CD14-positive monocyte (primary cell): ENCODE data around the gene CNP. TPM values are rescaled to one million over a fixed set of nuclear protein-coding genes. Genes with fewer than 3 reads are reported as not detected.
A peak's percentile ranks its signal among the peaks of the same experiment; 100 is the strongest.

Experiments used
- DNase-seq, 3 donors: peaks; one replicate each; pipeline ENCODE4 v3.0.0-alpha.2; 2011 to 2022
- H2AFZ ChIP-seq: 2 replicates; pipeline ENCODE4 v1.6.0; 2012; ENCODE audit warnings: mild to moderate bottlenecking, low read depth, low read length, inconsistent platforms; ENCODE audit not compliant: insufficient read depth, poor library complexity, severe bottlenecking
- H3K27ac ChIP-seq, 2 donors: 1 replicate in 1 of 2; 2 replicates in 1 of 2; pipeline ENCODE4 v1.5.1; 2012 to 2013; ENCODE audit warnings: low read length in 2 of 2, control low read depth in 1 of 2, inconsistent platforms in 1 of 2, low read depth in 1 of 2, mild to moderate bottlenecking in 1 of 2
- H3K27me3 ChIP-seq, 2 donors: one replicate each; pipeline versions ENCODE4 v1.6.0 to v1.6.1; 2011 to 2013; ENCODE audit warnings: low read length in 2 of 2; ENCODE audit not compliant: control insufficient read depth in 2 of 2, insufficient read depth in 2 of 2
- H3K36me3 ChIP-seq, 2 donors: replicated peaks in 1 of 2; 1 replicate in 1 of 2; 2 replicates in 1 of 2; pipeline versions ENCODE4 v1.5.1 to v1.6.1; 2012 to 2013; ENCODE audit warnings: low read length in 2 of 2, control low read depth in 1 of 2, inconsistent platforms in 1 of 2, mild to moderate bottlenecking in 1 of 2; ENCODE audit not compliant: insufficient read depth in 2 of 2, control insufficient read depth in 1 of 2
- H3K4me1 ChIP-seq, 2 donors: 1 replicate in 1 of 2; 2 replicates in 1 of 2; pipeline versions ENCODE4 v1.5.1 to v1.6.1; 2012 to 2013; ENCODE audit warnings: low read length in 2 of 2, control low read depth in 1 of 2, inconsistent platforms in 1 of 2, mild to moderate bottlenecking in 1 of 2, moderate library complexity in 1 of 2; ENCODE audit not compliant: insufficient read depth in 2 of 2, control insufficient read depth in 1 of 2
- H3K4me2 ChIP-seq: replicated peaks from 2 replicates; pipeline ENCODE3; 2012; ENCODE audit warnings: low read length, moderate library complexity, mild to moderate bottlenecking; ENCODE audit not compliant: poor library complexity, severe bottlenecking; ENCODE audit errors: extremely low read depth
- H3K4me3 ChIP-seq, 3 experiments: fragments of 200-600 bp in 1 of 3; sonication (generic) in 1 of 3; replicated peaks in 1 of 3; 1 replicate in 2 of 3; 2 replicates in 1 of 3; pipeline ENCODE4 v1.5.1; 2011 to 2013; ENCODE audit warnings: low read length in 3 of 3, mild to moderate bottlenecking in 3 of 3, control low read depth in 2 of 3, low read depth in 2 of 3, inconsistent platforms in 1 of 3, moderate library complexity in 1 of 3
- H3K79me2 ChIP-seq: 2 replicates; pipeline ENCODE4 v1.6.0; 2012; ENCODE audit warnings: mild to moderate bottlenecking, control low read depth, inconsistent platforms, low read length, moderate library complexity; ENCODE audit not compliant: insufficient read depth
- H3K9ac ChIP-seq: 2 replicates; pipeline ENCODE4 v1.6.0; 2017; ENCODE audit warnings: low read length, mild to moderate bottlenecking; ENCODE audit not compliant: insufficient read depth, poor library complexity, severe bottlenecking
- H3K9me3 ChIP-seq, 2 donors: replicated peaks in 1 of 2; 1 replicate in 1 of 2; 2 replicates in 1 of 2; pipeline versions ENCODE4 v1.5.1 to v1.6.1; 2012 to 2013; ENCODE audit warnings: low read length in 2 of 2, control low read depth in 1 of 2; ENCODE audit not compliant: control insufficient read depth in 1 of 2, insufficient read depth in 1 of 2
- H4K20me1 ChIP-seq: 2 replicates; pipeline ENCODE4 v1.6.0; 2012; ENCODE audit warnings: mild to moderate bottlenecking, low read length, control low read depth, moderate library complexity; ENCODE audit not compliant: insufficient read depth
- H3K27ac Mint-ChIP-seq, 7 donors: one replicate each; pipeline ENCODE4 v1.8.0; 2020; ENCODE audit warnings: mild to moderate bottlenecking in 7 of 7, mixed read lengths in 7 of 7, moderate library complexity in 6 of 7, inconsistent platforms in 2 of 7
- H3K27me3 Mint-ChIP-seq, 3 donors: one replicate each; pipeline ENCODE4 v1.8.0; 2021 to 2022; ENCODE audit warnings: low read depth in 3 of 3, mild to moderate bottlenecking in 3 of 3, mixed read lengths in 3 of 3, moderate library complexity in 3 of 3, inconsistent platforms in 1 of 3
- H3K36me3 Mint-ChIP-seq, 2 donors: one replicate each; pipeline ENCODE4 v1.8.0; 2020; ENCODE audit warnings: mixed read lengths in 2 of 2, inconsistent platforms in 1 of 2, mild to moderate bottlenecking in 1 of 2
- H3K4me1 Mint-ChIP-seq: one replicate; pipeline ENCODE4 v1.8.0; 2020; ENCODE audit warnings: mild to moderate bottlenecking, mixed read lengths
- H3K4me3 Mint-ChIP-seq, 2 donors: one replicate each; pipeline ENCODE4 v1.8.0; 2020; ENCODE audit warnings: mild to moderate bottlenecking in 2 of 2, mixed read lengths in 2 of 2, moderate library complexity in 1 of 2
- H3K9me3 Mint-ChIP-seq, 7 donors: one replicate each; pipeline ENCODE4 v1.8.0; 2020 to 2022; ENCODE audit warnings: mixed read lengths in 7 of 7, mild to moderate bottlenecking in 6 of 7, moderate library complexity in 6 of 7, inconsistent platforms in 2 of 7
- WGBS: methylation state at CpG from one replicate; pipeline ENCODE4 v1.1.5; 2013; ENCODE audit warnings: missing lambda C conversion rate; ENCODE audit not compliant: insufficient coverage; 5-methylcytosine and 5-hydroxymethylcytosine counted together
- intact Hi-C, 2 donors: fragments of 100-400 bp; cut with micrococcal nuclease; formaldehyde crosslinking; loops; one replicate each; pipeline versions ENCODE4 v1.15.0 to v1.15.1; 2023
- polyA plus RNA-seq, 3 donors: library from polyadenylated mRNA; depleted of rRNA in 1 of 3; unstranded in 2 of 3; stranded (reverse) in 1 of 3; fragments of 300-500 nt in 2 of 3; fragments of >200 nt in 1 of 3; fragmentation: Illumina TruSeq in 2 of 3; gene quantifications; 1 replicate in 2 of 3; 2 replicates in 1 of 3; pipeline ENCODE4 v1.2.3, GENCODE V29; 2012 to 2021
- TF ChIP-seq, protein P1 (sequence below): fragments of 200-600 bp; IDR thresholded peaks from one replicate; pipeline ENCODE4 v1.8.0; 2022; ENCODE audit warnings: antibody characterized with exemption, mild to moderate bottlenecking

The CNP gene
- polyA plus RNA-seq, 3 donors = 19.0 to 50.2 (median 47.0) TPM

DNA sequence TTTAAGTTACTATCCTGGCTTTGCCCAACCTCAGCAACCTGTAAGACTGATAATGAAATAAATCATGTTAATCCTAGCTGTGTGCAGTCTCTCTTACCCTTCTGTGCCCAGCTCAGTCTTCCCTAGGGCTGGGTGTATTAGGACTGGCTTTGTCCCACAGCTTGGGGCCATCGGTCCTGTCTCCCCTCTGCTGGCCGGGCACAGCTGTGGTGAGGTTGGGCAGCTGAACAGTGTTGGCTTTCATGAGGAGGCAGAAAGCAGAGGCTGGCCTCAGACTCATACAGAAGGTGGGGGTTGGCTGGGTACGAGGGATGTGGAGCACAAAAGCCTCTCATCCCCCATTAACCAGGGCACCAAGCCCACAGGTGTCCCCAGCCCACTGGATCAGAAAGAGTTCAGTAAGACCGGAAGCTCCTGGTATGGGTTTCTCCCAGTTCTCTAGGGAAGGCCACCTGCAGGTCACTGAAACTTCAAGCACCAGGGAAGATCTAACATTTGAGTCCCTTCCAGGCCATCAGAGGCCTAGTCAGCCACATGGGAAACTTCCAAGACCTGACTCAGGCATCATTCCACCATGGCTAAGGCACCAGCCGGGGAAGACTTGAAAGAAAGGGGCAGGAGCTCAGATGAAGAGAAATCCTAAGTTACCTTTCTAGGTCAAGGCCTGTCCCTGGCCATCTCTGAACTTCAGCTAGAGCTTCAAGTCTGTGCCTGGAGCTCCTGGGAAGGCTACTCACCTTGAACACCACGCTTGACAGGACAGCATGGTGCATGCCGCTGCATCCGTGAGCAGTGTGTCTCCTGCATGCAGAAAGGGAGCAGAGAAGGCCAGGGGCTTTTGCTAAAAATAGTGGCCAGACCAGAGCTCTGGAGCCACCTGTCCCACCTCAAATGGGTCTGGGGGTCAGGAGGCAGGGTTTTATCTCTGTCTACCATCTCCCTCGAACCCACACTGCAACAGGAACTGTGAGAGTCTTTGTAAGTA, 8.8 kb downstream of the CNP start:
- no peak overlapping the region for H3K4me3 Mint-ChIP-seq
- H3K9me3 ChIP-seq = no peaks in the 10 kb centered on the region
- no peaks in the 10 kb centered on the region for H3K9me3 Mint-ChIP-seq
- TF ChIP-seq, protein P1, sequence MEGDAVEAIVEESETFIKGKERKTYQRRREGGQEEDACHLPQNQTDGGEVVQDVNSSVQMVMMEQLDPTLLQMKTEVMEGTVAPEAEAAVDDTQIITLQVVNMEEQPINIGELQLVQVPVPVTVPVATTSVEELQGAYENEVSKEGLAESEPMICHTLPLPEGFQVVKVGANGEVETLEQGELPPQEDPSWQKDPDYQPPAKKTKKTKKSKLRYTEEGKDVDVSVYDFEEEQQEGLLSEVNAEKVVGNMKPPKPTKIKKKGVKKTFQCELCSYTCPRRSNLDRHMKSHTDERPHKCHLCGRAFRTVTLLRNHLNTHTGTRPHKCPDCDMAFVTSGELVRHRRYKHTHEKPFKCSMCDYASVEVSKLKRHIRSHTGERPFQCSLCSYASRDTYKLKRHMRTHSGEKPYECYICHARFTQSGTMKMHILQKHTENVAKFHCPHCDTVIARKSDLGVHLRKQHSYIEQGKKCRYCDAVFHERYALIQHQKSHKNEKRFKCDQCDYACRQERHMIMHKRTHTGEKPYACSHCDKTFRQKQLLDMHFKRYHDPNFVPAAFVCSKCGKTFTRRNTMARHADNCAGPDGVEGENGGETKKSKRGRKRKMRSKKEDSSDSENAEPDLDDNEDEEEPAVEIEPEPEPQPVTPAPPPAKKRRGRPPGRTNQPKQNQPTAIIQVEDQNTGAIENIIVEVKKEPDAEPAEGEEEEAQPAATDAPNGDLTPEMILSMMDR = no peak
- H4K20me1 ChIP-seq = peaks cover 80% of the 10 kb centered on the region
- WGBS = 93% methylated on average over 7 of the region's 9 CpGs
- no peak overlapping the region for H3K9ac ChIP-seq
- intact Hi-C loops = no loop called here
- peaks cover 0 to 1% (median 0%) of the 10 kb centered on the region in 3 donors for H3K27me3 Mint-ChIP-seq
- H2AFZ ChIP-seq = no peak overlapping the region
- H3K27me3 ChIP-seq = no peaks in the 10 kb centered on the region
- peaks cover 67 to 93% of the 10 kb centered on the region in 2 donors for H3K36me3 Mint-ChIP-seq
- H3K79me2 ChIP-seq = peaks cover 43% of the 10 kb centered on the region
- peaks cover 80 to 91% of the 10 kb centered on the region in 2 donors for H3K36me3 ChIP-seq
- DNase-seq = no peak
- peak overlapping the region in 3 of 7 donors; percentile 15 to 27 (median 23) for H3K27ac Mint-ChIP-seq
- H3K4me2 ChIP-seq = no peak overlapping the region
- peaks cover 8% of the 10 kb centered on the region for H3K4me1 Mint-ChIP-seq
- H3K27ac ChIP-seq = peak overlapping the region in 1 of 2 donors; percentile 31
- no peak overlapping the region for H3K4me3 ChIP-seq
- H3K4me1 ChIP-seq = peaks cover 0 to 7% of the 10 kb centered on the region in 2 donors

DNA sequence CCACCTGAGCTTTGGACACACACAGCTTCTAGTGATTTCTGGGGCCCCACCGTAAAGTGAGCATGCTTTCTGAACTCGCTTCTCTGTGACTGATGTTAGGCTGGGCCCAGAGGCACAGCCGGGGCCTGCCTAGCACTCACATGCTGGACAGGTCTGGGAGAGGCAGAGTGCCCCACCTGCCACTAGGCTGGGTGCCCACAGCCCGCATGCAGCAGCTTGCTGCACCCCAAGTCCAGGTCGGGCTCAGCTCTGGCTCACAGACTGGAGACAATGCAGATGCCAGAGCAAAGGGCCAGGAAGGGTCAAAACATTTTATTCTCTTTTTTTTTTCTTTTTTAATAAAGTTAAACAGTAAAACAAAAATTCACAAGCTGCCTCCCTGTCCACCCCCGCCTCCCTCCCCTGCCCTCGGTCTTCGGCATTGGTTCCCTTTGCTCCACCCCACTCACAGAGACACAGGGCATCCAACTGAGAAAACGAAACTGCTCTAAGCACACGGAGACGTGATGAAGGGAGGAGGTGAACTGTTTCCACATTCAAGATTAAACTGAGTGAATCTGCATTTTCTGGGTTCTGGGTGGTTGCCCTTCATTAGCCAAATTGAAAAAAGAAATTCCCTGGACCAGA, 9.7 kb downstream of the CNP start:
- Mint-ChIP-seq H3K27ac (peak overlapping the region in 3 of 7 donors; percentile 2 to 52 (median 6)), H3K9me3 (peaks cover 0 to 3% (median 0%) of the 10 kb centered on the region in 7 donors), H3K4me3 (no peak overlapping the region), H3K4me1 (peaks cover 2% of the 10 kb centered on the region), H3K27me3 (peaks cover 0 to 1% (median 0%) of the 10 kb centered on the region in 3 donors), H3K36me3 (peaks cover 72 to 95% of the 10 kb centered on the region in 2 donors)
- peak overlapping the region in 1 of 2 donors; percentile 31 for H3K27ac ChIP-seq
- no peak for DNase-seq
- H3K9ac ChIP-seq = no peak overlapping the region
- peaks cover 34% of the 10 kb centered on the region for H3K79me2 ChIP-seq
- peaks cover 72% of the 10 kb centered on the region for H4K20me1 ChIP-seq
- H3K36me3 ChIP-seq = peaks cover 85 to 92% of the 10 kb centered on the region in 2 donors
- H3K27me3 ChIP-seq = no peaks in the 10 kb centered on the region
- WGBS = 93% methylated on average over 4 of the region's 11 CpGs
- TF ChIP-seq, protein P1 = no peak
- no peak overlapping the region for H3K4me3 ChIP-seq
- no peak overlapping the region for H3K4me2 ChIP-seq
- H2AFZ ChIP-seq = no peak overlapping the region
- intact Hi-C loops = no loop called here
- H3K4me1 ChIP-seq = no peaks in the 10 kb centered on the region
- H3K9me3 ChIP-seq = no peaks in the 10 kb centered on the region
